ENCODE data around the gene URB2.

The URB2 gene

GRCh38 chr1:229685149-229685548 is 59.1 kb downstream of the URB2 start:
- Histone ChIP-seq H3K4me3 (ENCODE audit: low read length in 2 of 2) (no peak overlapping the region), H3K27me3 (ENCODE audit: control insufficient read depth in 2 of 2, insufficient read depth in 2 of 2, low read length in 2 of 2) (no peaks in the 10 kb centered on the region), H3K36me3 (ENCODE audit: control insufficient read depth in 2 of 2, insufficient read depth in 2 of 2, low read length in 2 of 2) (no peaks in the 10 kb centered on the region), H3K9me3 (ENCODE audit: control insufficient read depth in 2 of 2, low read length in 2 of 2) (peaks cover 0 to 3% of the 10 kb centered on the region in 2 donors), H3K27ac (ENCODE audit: low read depth in 2 of 2, low read length in 2 of 2) (no peak overlapping the region), H3K9ac (ENCODE audit: low read depth in 1 of 2, low read length in 2 of 2) (no peak overlapping the region), H3K4me1 (ENCODE audit: control insufficient read depth in 2 of 2, insufficient read depth in 2 of 2, low read length in 2 of 2) (no peaks in the 10 kb centered on the region)

- no peak overlapping the region for H3K27ac ChIP-seq (ENCODE audit: low read depth in 2 of 2, low read length in 2 of 2)
- H3K36me3 ChIP-seq (ENCODE audit: control insufficient read depth in 2 of 2, insufficient read depth in 2 of 2, low read length in 2 of 2) = no peaks in the 10 kb centered on the region
Observed at GRCh38 chr1:229689273-229689672, 63.2 kb downstream of the URB2 start.

GRCh38 chr1:229689904-229690303 is 63.9 kb downstream of the URB2 start:
- no peak overlapping the region for H3K4me3 ChIP-seq (ENCODE audit: low read length in 2 of 2)
- H3K4me1 ChIP-seq (ENCODE audit: control insufficient read depth in 2 of 2, insufficient read depth in 2 of 2, low read length in 2 of 2) = no peaks in the 10 kb centered on the region
- H3K27ac ChIP-seq (ENCODE audit: low read depth in 2 of 2, low read length in 2 of 2) = no peak overlapping the region
- H3K9me3 ChIP-seq (ENCODE audit: control insufficient read depth in 2 of 2, low read length in 2 of 2) = no peaks in the 10 kb centered on the region
- no peaks in the 10 kb centered on the region for H3K27me3 ChIP-seq (ENCODE audit: control insufficient read depth in 2 of 2, insufficient read depth in 2 of 2, low read length in 2 of 2)
- H3K36me3 ChIP-seq (ENCODE audit: control insufficient read depth in 2 of 2, insufficient read depth in 2 of 2, low read length in 2 of 2) = no peaks in the 10 kb centered on the region
- H3K9ac ChIP-seq (ENCODE audit: low read depth in 1 of 2, low read length in 2 of 2) = no peak overlapping the region

More at GRCh38 chr1:229689273-229689672, 63.2 kb downstream of the URB2 start:
- no peaks in the 10 kb centered on the region for H3K27me3 ChIP-seq (ENCODE audit: control insufficient read depth in 2 of 2, insufficient read depth in 2 of 2, low read length in 2 of 2)
- no peak overlapping the region for H3K4me3 ChIP-seq (ENCODE audit: low read length in 2 of 2)
- H3K4me1 ChIP-seq (ENCODE audit: control insufficient read depth in 2 of 2, insufficient read depth in 2 of 2, low read length in 2 of 2) = no peaks in the 10 kb centered on the region
- peaks cover 0 to 3% of the 10 kb centered on the region in 2 donors for H3K9me3 ChIP-seq (ENCODE audit: control insufficient read depth in 2 of 2, low read length in 2 of 2)
- H3K9ac ChIP-seq (ENCODE audit: low read depth in 1 of 2, low read length in 2 of 2) = no peak overlapping the region

GRCh38 chr1:229690662-229691061 is 64.6 kb downstream of the URB2 start:
- H3K4me3 ChIP-seq (ENCODE audit: low read length in 2 of 2) = no peak overlapping the region
- no peak overlapping the region for H3K9ac ChIP-seq (ENCODE audit: low read depth in 1 of 2, low read length in 2 of 2)
- no peaks in the 10 kb centered on the region for H3K36me3 ChIP-seq (ENCODE audit: control insufficient read depth in 2 of 2, insufficient read depth in 2 of 2, low read length in 2 of 2)
- no peaks in the 10 kb centered on the region for H3K9me3 ChIP-seq (ENCODE audit: control insufficient read depth in 2 of 2, low read length in 2 of 2)
- no peak overlapping the region for H3K27ac ChIP-seq (ENCODE audit: low read depth in 2 of 2, low read length in 2 of 2)
- H3K4me1 ChIP-seq (ENCODE audit: control insufficient read depth in 2 of 2, insufficient read depth in 2 of 2, low read length in 2 of 2) = no peaks in the 10 kb centered on the region
- no peaks in the 10 kb centered on the region for H3K27me3 ChIP-seq (ENCODE audit: control insufficient read depth in 2 of 2, insufficient read depth in 2 of 2, low read length in 2 of 2)

GRCh38 chr1:229691362-229691761 is 65.3 kb downstream of the URB2 start:
- Histone ChIP-seq H3K9me3 (ENCODE audit: control insufficient read depth in 2 of 2, low read length in 2 of 2) (no peaks in the 10 kb centered on the region), H3K4me3 (ENCODE audit: low read length in 2 of 2) (no peak overlapping the region), H3K27ac (ENCODE audit: low read depth in 2 of 2, low read length in 2 of 2) (no peak overlapping the region), H3K36me3 (ENCODE audit: control insufficient read depth in 2 of 2, insufficient read depth in 2 of 2, low read length in 2 of 2) (no peaks in the 10 kb centered on the region), H3K27me3 (ENCODE audit: control insufficient read depth in 2 of 2, insufficient read depth in 2 of 2, low read length in 2 of 2) (no peaks in the 10 kb centered on the region), H3K9ac (ENCODE audit: low read depth in 1 of 2, low read length in 2 of 2) (no peak overlapping the region), H3K4me1 (ENCODE audit: control insufficient read depth in 2 of 2, insufficient read depth in 2 of 2, low read length in 2 of 2) (no peaks in the 10 kb centered on the region)

- Histone ChIP-seq H3K36me3 (ENCODE audit: control insufficient read depth in 2 of 2, insufficient read depth in 2 of 2, low read length in 2 of 2) (no peaks in the 10 kb centered on the region), H3K27me3 (ENCODE audit: control insufficient read depth in 2 of 2, insufficient read depth in 2 of 2, low read length in 2 of 2) (no peaks in the 10 kb centered on the region), H3K4me1 (ENCODE audit: control insufficient read depth in 2 of 2, insufficient read depth in 2 of 2, low read length in 2 of 2) (no peaks in the 10 kb centered on the region), H3K4me3 (ENCODE audit: low read length in 2 of 2) (no peak overlapping the region), H3K9me3 (ENCODE audit: control insufficient read depth in 2 of 2, low read length in 2 of 2) (no peaks in the 10 kb centered on the region), H3K27ac (ENCODE audit: low read depth in 2 of 2, low read length in 2 of 2) (peak overlapping the region in 1 of 2 donors; percentile 9), H3K9ac (ENCODE audit: low read depth in 1 of 2, low read length in 2 of 2) (no peak overlapping the region)
Observed at GRCh38 chr1:229693129-229693900, 67.3 kb downstream of the URB2 start.

GRCh38 chr1:229694053-229694693 is 68.1 kb downstream of the URB2 start:
- no peaks in the 10 kb centered on the region for H3K27me3 ChIP-seq (ENCODE audit: control insufficient read depth in 2 of 2, insufficient read depth in 2 of 2, low read length in 2 of 2)
- H3K4me3 ChIP-seq (ENCODE audit: low read length in 2 of 2) = no peak overlapping the region
- H3K4me1 ChIP-seq (ENCODE audit: control insufficient read depth in 2 of 2, insufficient read depth in 2 of 2, low read length in 2 of 2) = no peaks in the 10 kb centered on the region
- H3K9ac ChIP-seq (ENCODE audit: low read depth in 1 of 2, low read length in 2 of 2) = no peak overlapping the region
- H3K27ac ChIP-seq (ENCODE audit: low read depth in 2 of 2, low read length in 2 of 2) = peak overlapping the region in 1 of 2 donors; percentile 9
- no peaks in the 10 kb centered on the region for H3K36me3 ChIP-seq (ENCODE audit: control insufficient read depth in 2 of 2, insufficient read depth in 2 of 2, low read length in 2 of 2)
- H3K9me3 ChIP-seq (ENCODE audit: control insufficient read depth in 2 of 2, low read length in 2 of 2) = no peaks in the 10 kb centered on the region

- no peaks in the 10 kb centered on the region for H3K27me3 ChIP-seq (ENCODE audit: control insufficient read depth in 2 of 2, insufficient read depth in 2 of 2, low read length in 2 of 2)
- H3K4me1 ChIP-seq (ENCODE audit: control insufficient read depth in 2 of 2, insufficient read depth in 2 of 2, low read length in 2 of 2) = no peaks in the 10 kb centered on the region
- H3K9me3 ChIP-seq (ENCODE audit: control insufficient read depth in 2 of 2, low read length in 2 of 2) = no peaks in the 10 kb centered on the region
- H3K4me3 ChIP-seq (ENCODE audit: low read length in 2 of 2) = no peak overlapping the region
- H3K27ac ChIP-seq (ENCODE audit: low read depth in 2 of 2, low read length in 2 of 2) = no peak overlapping the region
- no peaks in the 10 kb centered on the region for H3K36me3 ChIP-seq (ENCODE audit: control insufficient read depth in 2 of 2, insufficient read depth in 2 of 2, low read length in 2 of 2)
- H3K9ac ChIP-seq (ENCODE audit: low read depth in 1 of 2, low read length in 2 of 2) = no peak overlapping the region
Observed at GRCh38 chr1:229696385-229696784, 70.3 kb downstream of the URB2 start.

GRCh38 chr1:229699613-229700267 is 73.7 kb downstream of the URB2 start:
- Histone ChIP-seq H3K4me1 (ENCODE audit: control insufficient read depth in 2 of 2, insufficient read depth in 2 of 2, low read length in 2 of 2) (no peaks in the 10 kb centered on the region), H3K9ac (ENCODE audit: low read depth in 1 of 2, low read length in 2 of 2) (no peak overlapping the region), H3K4me3 (ENCODE audit: low read length in 2 of 2) (no peak overlapping the region), H3K9me3 (ENCODE audit: control insufficient read depth in 2 of 2, low read length in 2 of 2) (no peaks in the 10 kb centered on the region), H3K27ac (ENCODE audit: low read depth in 2 of 2, low read length in 2 of 2) (no peak overlapping the region), H3K36me3 (ENCODE audit: control insufficient read depth in 2 of 2, insufficient read depth in 2 of 2, low read length in 2 of 2) (no peaks in the 10 kb centered on the region), H3K27me3 (ENCODE audit: control insufficient read depth in 2 of 2, insufficient read depth in 2 of 2, low read length in 2 of 2) (no peaks in the 10 kb centered on the region)

- no peaks in the 10 kb centered on the region for H3K27me3 ChIP-seq (ENCODE audit: control insufficient read depth in 2 of 2, insufficient read depth in 2 of 2, low read length in 2 of 2)
- H3K4me3 ChIP-seq (ENCODE audit: low read length in 2 of 2) = no peak overlapping the region
- no peak overlapping the region for H3K9ac ChIP-seq (ENCODE audit: low read depth in 1 of 2, low read length in 2 of 2)
- no peak overlapping the region for H3K27ac ChIP-seq (ENCODE audit: low read depth in 2 of 2, low read length in 2 of 2)
- no peaks in the 10 kb centered on the region for H3K36me3 ChIP-seq (ENCODE audit: control insufficient read depth in 2 of 2, insufficient read depth in 2 of 2, low read length in 2 of 2)
- no peaks in the 10 kb centered on the region for H3K9me3 ChIP-seq (ENCODE audit: control insufficient read depth in 2 of 2, low read length in 2 of 2)
- no peaks in the 10 kb centered on the region for H3K4me1 ChIP-seq (ENCODE audit: control insufficient read depth in 2 of 2, insufficient read depth in 2 of 2, low read length in 2 of 2)
Observed at GRCh38 chr1:229704157-229704556, 78.1 kb downstream of the URB2 start.

Measured in mucosa of rectum (tissue), 2 donors.